H1 (cell line): ENCODE results near the gene TNRC6C. TPM values are rescaled to one million over a fixed set of nuclear protein-coding genes. Genes with fewer than 3 reads are reported as not detected.

Experiments used
- HDAC2 ChIP-seq, 2 experiments: fragments of 300-600 bp in 1 of 2; sonication (generic) in 1 of 2; IDR thresholded peaks; 2 replicates each; pipeline ENCODE4 v1.6.1; 2011 to 2012; ENCODE audit warnings: low read depth in 2 of 2, low read length in 2 of 2, mild to moderate bottlenecking in 2 of 2, moderate library complexity in 2 of 2, borderline replicate concordance in 1 of 2, inconsistent platforms in 1 of 2
- JUND ChIP-seq: IDR thresholded peaks from 2 replicates; pipeline ENCODE4 v1.6.1; 2011; ENCODE audit warnings: mild to moderate bottlenecking, improper control_type of control experiment, low read length
- RAD21 ChIP-seq, 2 experiments: IDR thresholded peaks in 1 of 2; conservative IDR thresholded peaks in 1 of 2; 2 replicates each; pipeline ENCODE4 v1.6.1; 2011; ENCODE audit warnings: low read depth in 2 of 2, low read length in 2 of 2, improper control_type of control experiment in 1 of 2, inconsistent platforms in 1 of 2, mild to moderate bottlenecking in 1 of 2, moderate library complexity in 1 of 2
- RNF2 ChIP-seq: fragments of 200-900, 300-1000 bp; sonication (generic); IDR thresholded peaks from 2 replicates; pipeline ENCODE4 v1.7.1; 2016; ENCODE audit warnings: borderline replicate concordance, low read depth, mild to moderate bottlenecking, antibody characterized with exemption, low read length; ENCODE audit not compliant: poor library complexity, severe bottlenecking; ENCODE audit errors: missing control alignments
- RXRA ChIP-seq: IDR thresholded peaks from 2 replicates; pipeline ENCODE4 v1.6.1; 2011; ENCODE audit warnings: low read depth, mild to moderate bottlenecking, low read length, moderate library complexity; ENCODE audit not compliant: insufficient read depth
- polyA plus RNA-seq, 7 experiments: library from polyadenylated mRNA; depleted of rRNA in 3 of 7; stranded (reverse) in 5 of 7; unstranded in 2 of 7; fragments of >200 nt in 5 of 7; fragments of 200-250 nt in 2 of 7; gene quantifications; 1 replicate in 5 of 7; 2 replicates in 1 of 7; 4 replicates in 1 of 7; pipeline versions ENCODE4 v1.2.1 to v1.2.3, GENCODE V29; 2011 to 2013; ENCODE audit warnings: missing spikeins in 2 of 7, mixed read lengths in 2 of 7
- total RNA-seq: library from RNA; stranded (reverse); fragmentation: NEBNext Ultra II Directional; extraction: Animal tissue kit (Norgen Biotek cat#: 25700); gene quantifications from 2 replicates; pipeline ENCODE4 v1.2.1, GENCODE V29; 2021

Gene TNRC6C
- total and polyA plus RNA-seq, 2 of the 8 experiments (the other 6 are each of a cell fraction or from before 2014, with no cell fraction given) = 2.8 to 28.9 TPM

GRCh38 chr17:77916264-77916663 is 42.2 kb upstream of the TNRC6C start (continued):
- TF ChIP-seq HDAC2 (IDR thresholded peaks at IDR 0.05; ENCODE audit: borderline replicate concordance in 1 of 2, low read depth in 2 of 2, low read length in 2 of 2) = no peak
- no peak for TF ChIP-seq RXRA
- no peak for TF ChIP-seq RNF2
- no peak for TF ChIP-seq JUND
- no peak for TF ChIP-seq RAD21 (IDR thresholded peaks at IDR 0.05 in 1 of 2, conservative IDR thresholded peaks at IDR 0.05 in 1 of 2; ENCODE audit: low read depth in 2 of 2, low read length in 2 of 2)
